GM18951 (cell line): Measurements from ENCODE around the gene LGR6.

Source experiments
- POLR2A ChIP-seq: IDR thresholded peaks from 4 replicates; pipeline ENCODE4 v1.6.1; 2011; ENCODE audit warnings: mild to moderate bottlenecking; ENCODE audit not compliant: insufficient read length, insufficient read depth; ENCODE audit errors: extremely low read depth
- in situ Hi-C: fragments of 300-500 bp; cut with MboI; formaldehyde crosslinking; loops from one replicate; pipeline ENCODE4 v1.12.0; 2022; ENCODE audit warnings: low sequenced_read_pairs, mixed read lengths, inconsistent platforms; ENCODE audit not compliant: unreplicated experiment

LGR6 gene

GRCh38 chr1:202276081-202276715 is 82.6 kb downstream of the LGR6 start:
- TF ChIP-seq POLR2A, result no peak
- in situ Hi-C loops, result no loop called here

- in situ Hi-C loops, result no loop called here
- TF ChIP-seq POLR2A, result no peak
These were observed 83.3 kb downstream of the LGR6 start for GRCh38 chr1:202276920-202277319.

- in situ Hi-C loops, result no loop called here
- TF ChIP-seq POLR2A, result no peak
These were observed 85.2 kb downstream of the LGR6 start for GRCh38 chr1:202278751-202279150.

GRCh38 chr1:202279806-202280205 is 86.2 kb downstream of the LGR6 start:
- in situ Hi-C loops, result no loop called here
- TF ChIP-seq POLR2A, result no peak

GRCh38 chr1:202280595-202280994 is 87.0 kb downstream of the LGR6 start:
- in situ Hi-C loops, result no loop called here
- TF ChIP-seq POLR2A, result no peak

GRCh38 chr1:202281316-202282024 is 87.9 kb downstream of the LGR6 start:
- no peak for TF ChIP-seq POLR2A
- in situ Hi-C loops, result no loop called here

- in situ Hi-C loops, result no loop called here
- no peak for TF ChIP-seq POLR2A
These were observed 88.4 kb downstream of the LGR6 start for GRCh38 chr1:202282025-202282371.

- in situ Hi-C loops, result no loop called here
- no peak for TF ChIP-seq POLR2A
These were observed 89.1 kb downstream of the LGR6 start for GRCh38 chr1:202282596-202283283.

- TF ChIP-seq POLR2A, result no peak
- in situ Hi-C loops, result no loop called here
These were observed 89.8 kb downstream of the LGR6 start for GRCh38 chr1:202283379-202283844.

GRCh38 chr1:202283991-202284390 is 90.4 kb downstream of the LGR6 start:
- in situ Hi-C loops, result no loop called here
- TF ChIP-seq POLR2A, result no peak

- in situ Hi-C loops, result no loop called here
- no peak for TF ChIP-seq POLR2A
These were observed 92.3 kb downstream of the LGR6 start for GRCh38 chr1:202285908-202286307.

- in situ Hi-C loops, result no loop called here
- no peak for TF ChIP-seq POLR2A
These were observed 93.1 kb downstream of the LGR6 start for GRCh38 chr1:202286622-202287097.

GRCh38 chr1:202287196-202287595 is 93.6 kb downstream of the LGR6 start:
- no peak for TF ChIP-seq POLR2A
- in situ Hi-C loops, result no loop called here

GRCh38 chr1:202288177-202288576 is 94.6 kb downstream of the LGR6 start:
- in situ Hi-C loops, result no loop called here
- TF ChIP-seq POLR2A, result no peak

GRCh38 chr1:202289009-202289408 is 95.4 kb downstream of the LGR6 start:
- TF ChIP-seq POLR2A, result no peak
- in situ Hi-C loops, result no loop called here
